ENCODE measurements around the gene SUCLA2. TPM values are rescaled to one million over a fixed set of nuclear protein-coding genes. Genes with fewer than 3 reads are reported as not detected.

Gene SUCLA2
- total RNA-seq, 2 donors from 2014 or later = 78.8 to 79.0 TPM

- H3K4me1 Mint-ChIP-seq = peaks cover 15% of the 10 kb centered on the region
- H3K27me3 Mint-ChIP-seq (ENCODE audit: insufficient read depth) = no peaks in the 10 kb centered on the region
- peaks cover 35% of the 10 kb centered on the region for H3K9me3 ChIP-seq (ENCODE audit: control insufficient read depth, low read length)
- H3K27me3 ChIP-seq (ENCODE audit: control insufficient read depth, insufficient read depth, low read length, poor library complexity, severe bottlenecking) = no peaks in the 10 kb centered on the region
- no peak overlapping the region for H3K4me3 Mint-ChIP-seq
- H3K36me3 ChIP-seq (ENCODE audit: control insufficient read depth, insufficient read depth, low read length) = peaks cover 54% of the 10 kb centered on the region
- peaks cover 50% of the 10 kb centered on the region for H3K36me3 Mint-ChIP-seq (ENCODE audit: low read depth)
- peaks cover 2% of the 10 kb centered on the region for H3K4me1 ChIP-seq (ENCODE audit: control insufficient read depth, insufficient read depth, low read length)
- H3K4me3 ChIP-seq (ENCODE audit: low read length) = peak overlapping the region; percentile 44
- no peak overlapping the region for H3K9ac ChIP-seq (ENCODE audit: extremely low read depth, low read length, poor library complexity, severe bottlenecking)
- DNase-seq = no peak
- H3K27ac ChIP-seq (ENCODE audit: low read depth, low read length) = no peak overlapping the region
- peaks cover 16% of the 10 kb centered on the region for H3K9me3 Mint-ChIP-seq
- H3K27ac Mint-ChIP-seq = peak overlapping the region; percentile 58
- no peak for TF ChIP-seq CTCF (conservative IDR thresholded peaks at IDR 0.05)
Measured at GRCh38 chr13:48040049-48040448, 39.0 kb upstream of the SUCLA2 start.

GRCh38 chr13:48038761-48039160 lies 37.7 kb upstream of the SUCLA2 start:
- Histone ChIP-seq H3K4me3 (ENCODE audit: low read length) (peak overlapping the region; percentile 93), H3K4me1 (ENCODE audit: control insufficient read depth, insufficient read depth, low read length) (peaks cover 2% of the 10 kb centered on the region), H3K9ac (ENCODE audit: extremely low read depth, low read length, poor library complexity, severe bottlenecking) (peak overlapping the region; percentile 95), H3K27me3 (ENCODE audit: control insufficient read depth, insufficient read depth, low read length, poor library complexity, severe bottlenecking) (no peaks in the 10 kb centered on the region), H3K27ac (ENCODE audit: low read depth, low read length) (no peak overlapping the region), H3K36me3 (ENCODE audit: control insufficient read depth, insufficient read depth, low read length) (peaks cover 52% of the 10 kb centered on the region), H3K9me3 (ENCODE audit: control insufficient read depth, low read length) (peaks cover 46% of the 10 kb centered on the region)
- H3K36me3 Mint-ChIP-seq (ENCODE audit: low read depth) = peaks cover 54% of the 10 kb centered on the region
- H3K27me3 Mint-ChIP-seq (ENCODE audit: insufficient read depth) = no peaks in the 10 kb centered on the region
- 67 to 100% methylated on average over 1 of the region's 1 CpG for WGBS, 2 experiments (ENCODE audit: insufficient coverage in 1 of 2, insufficient read length in 1 of 2)
- no peak for TF ChIP-seq CTCF (conservative IDR thresholded peaks at IDR 0.05)
- H3K9me3 Mint-ChIP-seq = peaks cover 28% of the 10 kb centered on the region
- DNase-seq = peak; percentile 81
- peak overlapping the region; percentile 80 for H3K4me3 Mint-ChIP-seq
- H3K27ac Mint-ChIP-seq = peak overlapping the region; percentile 98
- H3K4me1 Mint-ChIP-seq = peaks cover 15% of the 10 kb centered on the region

GRCh38 chr13:48037346-48038173 lies 36.5 kb upstream of the SUCLA2 start, which contains the start of gene NUDT15:
TSS of gene NUDT15 (plus strand) at chr13:48037726. CDS start at chr13:48037747, 21 bp downstream.
- Histone ChIP-seq H3K4me3 (ENCODE audit: low read length) (peak within 1 kb of the TSS; percentile 93), H3K36me3 (ENCODE audit: control insufficient read depth, insufficient read depth, low read length) (peaks cover 40% of the 10 kb centered on the region), H3K9me3 (ENCODE audit: control insufficient read depth, low read length) (peaks cover 51% of the 10 kb centered on the region), H3K27me3 (ENCODE audit: control insufficient read depth, insufficient read depth, low read length, poor library complexity, severe bottlenecking) (no peaks in the 10 kb centered on the region), H3K27ac (ENCODE audit: low read depth, low read length) (peak within 1 kb of the TSS; percentile 99), H3K9ac (ENCODE audit: extremely low read depth, low read length, poor library complexity, severe bottlenecking) (peak within 1 kb of the TSS; percentile 95), H3K4me1 (ENCODE audit: control insufficient read depth, insufficient read depth, low read length) (peaks cover 2% of the 10 kb centered on the region)
- H3K36me3 Mint-ChIP-seq (ENCODE audit: low read depth) = peaks cover 49% of the 10 kb centered on the region
- peak within 1 kb of the TSS; percentile 98 for H3K27ac Mint-ChIP-seq
- 1 to 2% methylated on average over 17 to 82 of the region's 82 CpGs for WGBS, 2 experiments (ENCODE audit: insufficient coverage in 1 of 2, insufficient read length in 1 of 2)
- no peaks in the 10 kb centered on the region for H3K27me3 Mint-ChIP-seq (ENCODE audit: insufficient read depth)
- peak within 1 kb of the TSS; percentile 80 for H3K4me3 Mint-ChIP-seq
- TF ChIP-seq CTCF (conservative IDR thresholded peaks at IDR 0.05) = peak; percentile 99
- peak; percentile 98 for DNase-seq
- H3K9me3 Mint-ChIP-seq = peaks cover 37% of the 10 kb centered on the region
- peaks cover 15% of the 10 kb centered on the region for H3K4me1 Mint-ChIP-seq

Measured in endodermal cell (in vitro differentiated cells).